Muscle of leg (tissue), 11 donors: Measurements from ENCODE around the gene WDFY3. TPM values are rescaled to one million over a fixed set of nuclear protein-coding genes. Genes with fewer than 3 reads are reported as not detected.

Source experiments
- DNase-seq: peaks from one replicate; pipeline ENCODE4 v3.0.0; 2013
- H3K27ac ChIP-seq: one replicate; pipeline ENCODE4 v1.5.1; 2013; ENCODE audit warnings: mild to moderate bottlenecking, low read length, control low read depth
- H3K27me3 ChIP-seq: one replicate; pipeline ENCODE4 v1.6.1; 2013; ENCODE audit warnings: low read length; ENCODE audit not compliant: control insufficient read depth, insufficient read depth
- H3K36me3 ChIP-seq: one replicate; pipeline ENCODE4 v1.6.1; 2013; ENCODE audit warnings: low read length; ENCODE audit not compliant: control insufficient read depth, insufficient read depth
- H3K4me1 ChIP-seq: one replicate; pipeline ENCODE4 v1.6.1; 2013; ENCODE audit warnings: low read length; ENCODE audit not compliant: control insufficient read depth, insufficient read depth
- H3K4me3 ChIP-seq: one replicate; pipeline ENCODE4 v1.5.1; 2013; ENCODE audit warnings: low read length, control low read depth
- H3K9me3 ChIP-seq: replicated peaks from 2 replicates; pipeline ENCODE4 v1.6.1; 2013; ENCODE audit warnings: low read depth, low read length; ENCODE audit not compliant: control insufficient read depth
- WGBS: methylation state at CpG from one replicate; pipeline ENCODE4 v1.1.5; 2013; ENCODE audit warnings: missing lambda C conversion rate; ENCODE audit not compliant: insufficient coverage; 5-methylcytosine and 5-hydroxymethylcytosine counted together
- polyA plus RNA-seq, 8 donors: library from polyadenylated mRNA; unstranded; fragments of 120-200 nt; gene quantifications; one replicate each; pipeline versions ENCODE4 v1.2.1 to v1.2.3, GENCODE V29; 2013; ENCODE audit warnings: inconsistent platforms in 1 of 8, low replicate concordance in 1 of 8; ENCODE audit not compliant: insufficient read length in 8 of 8, insufficient read depth in 1 of 8
- total RNA-seq: library from RNA; stranded (reverse); fragments of 120-200 nt; gene quantifications from one replicate; pipeline ENCODE4 v1.2.4, GENCODE V29; 2013

WDFY3 gene
- total and polyA plus RNA-seq, 9 donors: 11.8 to 40.6 (median 20.3) TPM

DNA sequence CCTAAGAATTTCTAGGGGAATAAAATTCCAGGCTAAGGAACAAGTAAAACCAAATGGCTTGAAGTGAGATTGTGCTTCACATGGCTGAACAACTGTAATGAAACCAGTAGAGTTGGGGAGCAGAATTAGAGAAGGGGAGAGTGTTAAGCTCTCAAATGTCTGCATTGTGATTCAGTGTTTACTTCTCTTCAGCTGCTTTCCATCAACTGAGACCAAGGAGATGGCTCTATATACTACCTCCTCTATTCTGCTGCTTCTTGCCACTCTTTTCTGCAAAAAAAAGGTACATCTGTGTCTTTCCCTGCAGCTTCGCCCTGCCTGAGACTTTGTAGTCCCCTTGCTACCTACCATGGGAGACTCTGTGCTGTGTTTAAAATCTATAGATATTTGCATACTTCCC, 73.5 kb downstream of the WDFY3 start:
- Histone ChIP-seq H3K4me3 (no peak overlapping the region), H3K27ac (no peak overlapping the region), H3K4me1 (no peaks in the 10 kb centered on the region), H3K9me3 (no peaks in the 10 kb centered on the region), H3K27me3 (no peaks in the 10 kb centered on the region), H3K36me3 (no peaks in the 10 kb centered on the region)
- DNase-seq: no peak
- WGBS: no CpG with 5 or more reads among the region's 1 CpG

DNA sequence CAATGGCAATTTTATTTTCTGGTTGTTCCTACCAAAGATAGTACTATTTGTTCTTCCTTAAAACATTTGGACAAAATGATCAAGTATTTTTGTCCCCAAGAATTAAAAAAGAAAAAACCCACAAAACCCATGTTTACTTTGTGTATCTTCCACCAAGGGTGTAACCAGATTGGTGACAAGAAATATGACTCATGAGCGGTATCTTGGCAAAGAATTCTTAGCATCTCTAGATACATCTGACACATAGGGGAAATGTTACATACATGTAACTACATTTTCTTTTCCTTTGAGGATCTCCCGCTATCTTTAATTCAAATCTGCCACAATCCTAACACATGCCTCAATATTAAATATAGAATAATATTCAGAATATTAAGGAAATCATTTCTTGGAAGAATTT, 78.7 kb downstream of the WDFY3 start:
- no CpG with 5 or more reads among the region's 2 CpGs for WGBS
- Histone ChIP-seq H3K4me1 (no peaks in the 10 kb centered on the region), H3K27ac (no peak overlapping the region)

DNA sequence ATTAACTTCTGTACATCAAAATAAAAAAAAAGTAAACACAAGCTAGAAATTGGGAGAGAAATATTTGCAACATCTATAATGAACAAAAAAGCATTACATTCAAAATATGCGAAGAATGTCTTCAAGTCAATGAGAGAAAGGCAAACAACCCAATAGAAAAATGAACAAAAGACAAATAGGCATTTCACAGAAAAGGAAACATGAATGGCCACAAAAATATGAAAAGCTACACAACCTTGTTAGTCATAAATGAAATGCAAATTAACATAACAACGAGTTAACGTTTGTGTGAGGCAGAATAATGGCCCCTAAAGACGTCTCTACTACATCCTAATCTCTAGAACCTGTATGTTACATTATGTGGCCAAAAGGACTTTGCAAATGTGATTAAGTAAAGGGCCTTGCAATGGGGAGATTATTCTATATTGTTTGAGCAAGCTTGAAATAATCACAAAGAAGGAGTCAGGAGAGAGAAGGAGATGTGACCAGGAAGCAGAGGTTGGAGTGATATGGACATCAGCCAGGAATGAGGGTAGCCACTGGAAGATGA, 86.8 kb downstream of the WDFY3 start:
- Histone ChIP-seq H3K4me3 (no peak overlapping the region), H3K27ac (no peak overlapping the region), H3K4me1 (no peaks in the 10 kb centered on the region), H3K9me3 (no peaks in the 10 kb centered on the region), H3K27me3 (no peaks in the 10 kb centered on the region), H3K36me3 (no peaks in the 10 kb centered on the region)
- no peak for DNase-seq
- no CpG with 5 or more reads among the region's 4 CpGs for WGBS

More for the DNA sequence above, 78.7 kb downstream of the WDFY3 start:
- Histone ChIP-seq H3K36me3 (no peaks in the 10 kb centered on the region), H3K9me3 (no peaks in the 10 kb centered on the region), H3K4me3 (no peak overlapping the region), H3K27me3 (no peaks in the 10 kb centered on the region)
- no peak for DNase-seq

DNA sequence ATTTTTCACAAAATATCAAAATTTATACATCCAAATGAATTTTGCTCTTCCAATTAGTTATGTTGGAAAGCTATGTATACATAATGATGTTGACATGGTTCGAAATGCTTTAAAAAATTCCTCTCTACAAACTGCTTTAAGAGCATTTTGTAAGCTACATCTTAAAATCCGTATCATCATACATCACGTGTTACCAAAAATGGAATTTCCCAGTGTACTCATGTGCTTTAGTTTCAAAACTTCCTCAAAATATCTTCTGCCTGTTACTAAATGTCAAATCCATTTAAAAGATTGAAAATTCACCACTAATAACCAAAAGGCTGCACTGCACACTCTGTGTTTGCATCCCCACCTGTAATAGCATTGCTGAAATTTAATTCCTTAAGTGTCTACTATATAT, 87.9 kb downstream of the WDFY3 start:
- WGBS: 85% methylated on average over 2 of the region's 3 CpGs
- peak; percentile 36 for DNase-seq
- Histone ChIP-seq H3K9me3 (no peaks in the 10 kb centered on the region), H3K36me3 (no peaks in the 10 kb centered on the region), H3K4me3 (no peak overlapping the region), H3K4me1 (no peaks in the 10 kb centered on the region), H3K27me3 (no peaks in the 10 kb centered on the region), H3K27ac (no peak overlapping the region)

DNA sequence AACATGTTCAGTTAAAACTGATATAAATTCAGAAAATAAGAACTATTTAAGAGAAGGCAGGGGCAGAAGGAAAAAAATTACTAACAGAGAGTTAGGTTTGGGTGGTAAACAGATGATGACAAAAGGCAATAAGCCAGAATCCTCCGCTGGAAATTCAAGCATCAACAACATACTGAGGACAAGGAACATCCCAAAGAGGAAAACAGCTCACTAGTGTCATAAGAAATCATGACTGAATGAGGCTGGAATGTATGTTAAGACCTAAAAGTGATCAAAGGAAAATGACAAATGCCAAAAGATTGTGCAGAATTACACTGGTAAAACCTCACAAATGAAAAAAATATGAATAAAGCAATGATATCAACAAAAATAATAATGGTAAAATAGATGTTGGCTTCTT, 88.4 kb downstream of the WDFY3 start:
- DNase-seq: no peak
- no peaks in the 10 kb centered on the region for H3K27me3 ChIP-seq
- no peaks in the 10 kb centered on the region for H3K36me3 ChIP-seq
- WGBS: no CpG with 5 or more reads among the region's 1 CpG
- H3K9me3 ChIP-seq: no peaks in the 10 kb centered on the region
- no peak overlapping the region for H3K27ac ChIP-seq
- H3K4me1 ChIP-seq: no peaks in the 10 kb centered on the region
- H3K4me3 ChIP-seq: no peak overlapping the region

DNA sequence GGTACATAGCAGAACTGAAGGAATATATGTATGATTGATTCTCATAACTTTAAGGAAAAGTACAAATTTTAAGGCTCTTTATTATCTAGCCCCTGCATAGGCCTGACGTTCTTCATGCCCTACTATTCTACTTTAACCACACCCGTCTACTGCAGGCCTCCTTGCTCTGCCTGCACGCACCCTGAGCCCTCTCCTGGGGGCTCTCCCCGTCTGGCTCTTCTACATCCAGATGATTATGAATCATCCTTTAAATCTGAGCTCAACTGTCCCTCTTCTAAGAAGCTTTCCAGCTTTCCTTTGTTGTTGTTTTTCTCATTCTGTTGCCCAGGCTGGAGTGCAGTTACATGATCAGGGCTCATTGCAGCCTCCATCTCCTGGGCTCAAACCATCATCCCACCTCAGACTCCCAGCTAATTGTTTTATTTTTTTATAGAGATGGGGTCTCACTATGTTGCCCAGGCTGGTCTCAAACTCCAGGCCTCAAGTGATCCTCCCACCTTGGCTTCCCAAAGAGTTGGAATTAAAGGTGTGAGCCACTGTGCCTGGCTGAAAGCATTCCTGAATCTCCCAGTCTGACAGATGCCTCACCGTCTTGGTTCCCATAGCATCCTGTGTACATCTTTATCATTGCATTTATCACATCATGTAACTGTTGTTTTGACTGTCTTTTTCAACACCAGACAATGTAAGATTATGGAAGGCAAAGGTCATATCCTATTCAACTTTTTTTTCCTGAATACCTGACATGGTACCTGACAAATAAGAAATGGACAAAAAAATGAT, 89.2 kb downstream of the WDFY3 start:
- 74% methylated on average over 3 of the region's 5 CpGs for WGBS
- Histone ChIP-seq H3K36me3 (no peaks in the 10 kb centered on the region), H3K27ac (no peak overlapping the region), H3K9me3 (no peaks in the 10 kb centered on the region), H3K27me3 (no peaks in the 10 kb centered on the region), H3K4me1 (no peaks in the 10 kb centered on the region), H3K4me3 (no peak overlapping the region)
- peak; percentile 6 for DNase-seq

DNA sequence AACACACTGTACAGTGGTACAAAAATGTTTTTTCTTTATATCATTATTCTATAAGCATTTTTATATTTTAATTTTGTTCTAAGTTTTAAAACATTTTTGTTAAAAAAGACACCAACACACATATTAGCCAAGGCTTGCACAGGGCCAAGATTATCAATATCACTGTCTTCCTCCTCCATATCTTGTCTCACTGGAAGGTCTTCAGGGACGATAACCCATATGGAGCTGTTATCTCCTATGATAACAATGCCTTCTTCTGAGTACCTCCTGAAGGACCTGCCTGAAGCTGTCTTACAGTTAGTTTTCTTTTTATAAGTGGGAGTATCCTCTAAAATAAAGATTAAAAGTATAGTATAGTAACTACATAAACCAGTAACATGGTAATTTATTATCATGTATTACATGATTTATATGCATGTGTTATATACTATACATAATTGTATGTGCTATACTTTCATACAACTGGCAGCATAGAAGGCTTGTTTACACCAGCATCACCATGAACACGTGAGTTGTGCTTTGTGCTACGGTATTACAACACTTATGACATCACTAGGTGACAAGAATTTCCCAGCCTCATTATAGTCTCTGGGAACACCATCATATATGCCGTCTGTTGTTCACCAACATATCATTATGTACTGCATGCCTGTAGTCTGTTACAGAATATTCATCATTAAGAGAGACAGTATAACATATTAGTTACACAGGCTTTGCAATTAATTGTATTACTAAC, 90.7 kb downstream of the WDFY3 start:
- WGBS: no CpG with 5 or more reads among the region's 4 CpGs
- Histone ChIP-seq H3K27ac (no peak overlapping the region), H3K36me3 (no peaks in the 10 kb centered on the region), H3K9me3 (no peaks in the 10 kb centered on the region), H3K4me3 (no peak overlapping the region), H3K4me1 (no peaks in the 10 kb centered on the region), H3K27me3 (no peaks in the 10 kb centered on the region)
- DNase-seq: no peak

DNA sequence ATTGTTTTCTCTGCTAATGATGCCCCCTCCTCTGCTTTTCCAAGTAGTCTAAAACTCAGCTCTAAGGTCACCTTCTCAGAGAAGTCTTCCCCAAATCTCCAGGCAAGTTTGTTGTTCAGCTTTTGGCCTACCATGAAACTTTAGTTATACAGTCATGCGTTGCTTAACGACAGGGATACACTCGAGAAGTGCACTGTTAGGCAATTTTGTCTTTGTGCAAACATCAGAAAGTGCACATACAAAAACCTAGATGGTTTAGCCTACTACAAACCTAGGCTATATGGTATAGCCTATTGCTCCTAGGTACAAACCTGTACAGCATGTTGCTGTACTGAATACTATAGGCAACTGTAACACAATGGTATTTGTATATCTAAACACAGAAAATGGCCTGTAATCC, 91.9 kb downstream of the WDFY3 start:
- Histone ChIP-seq H3K9me3 (no peaks in the 10 kb centered on the region), H3K4me1 (no peaks in the 10 kb centered on the region), H3K27ac (no peak overlapping the region), H3K4me3 (no peak overlapping the region), H3K27me3 (no peaks in the 10 kb centered on the region), H3K36me3 (peaks cover 2% of the 10 kb centered on the region)
- WGBS: 100% methylated on average over 1 of the region's 3 CpGs
- DNase-seq: no peak

DNA sequence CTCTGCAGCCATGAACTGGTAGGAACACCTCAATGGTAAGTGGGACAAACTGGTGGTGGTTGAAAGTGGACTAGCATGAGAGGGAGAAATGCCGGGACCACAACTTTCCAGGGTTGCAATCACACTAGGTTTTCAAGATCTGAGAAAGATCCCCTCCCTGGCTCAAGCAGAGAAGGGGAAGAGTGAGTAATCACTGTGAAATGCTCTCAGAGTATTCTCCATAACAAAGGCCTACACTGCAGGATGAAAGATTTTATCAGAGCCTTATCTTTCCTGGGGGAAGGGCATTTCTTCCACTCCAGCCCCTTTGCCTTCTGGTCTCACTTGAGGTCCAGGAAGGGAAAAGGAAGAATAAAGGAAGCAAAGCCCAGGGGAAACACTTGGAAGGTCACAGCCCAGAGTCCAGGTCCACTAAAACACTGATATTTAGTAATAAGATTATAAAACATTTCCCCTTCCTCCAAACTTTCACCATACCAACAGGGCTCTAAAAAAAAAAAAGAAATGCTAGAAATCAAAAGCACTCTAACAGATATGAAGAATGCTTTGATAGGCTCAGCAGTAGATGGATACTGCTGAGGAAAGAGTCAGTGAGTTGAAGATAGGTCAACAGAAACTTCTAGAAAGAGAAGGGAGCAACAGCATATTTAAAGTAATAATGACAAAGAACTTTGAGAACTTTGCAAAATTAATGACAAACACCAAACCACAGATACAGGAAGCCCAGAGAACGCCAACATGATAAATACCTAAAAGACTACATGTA, 95.9 kb downstream of the WDFY3 start:
- no peak for DNase-seq
- Histone ChIP-seq H3K36me3 (peaks cover 2% of the 10 kb centered on the region), H3K27ac (no peak overlapping the region), H3K9me3 (no peaks in the 10 kb centered on the region), H3K27me3 (no peaks in the 10 kb centered on the region), H3K4me3 (no peak overlapping the region), H3K4me1 (no peaks in the 10 kb centered on the region)
- WGBS: no CpG with 5 or more reads among the region's 2 CpGs

DNA sequence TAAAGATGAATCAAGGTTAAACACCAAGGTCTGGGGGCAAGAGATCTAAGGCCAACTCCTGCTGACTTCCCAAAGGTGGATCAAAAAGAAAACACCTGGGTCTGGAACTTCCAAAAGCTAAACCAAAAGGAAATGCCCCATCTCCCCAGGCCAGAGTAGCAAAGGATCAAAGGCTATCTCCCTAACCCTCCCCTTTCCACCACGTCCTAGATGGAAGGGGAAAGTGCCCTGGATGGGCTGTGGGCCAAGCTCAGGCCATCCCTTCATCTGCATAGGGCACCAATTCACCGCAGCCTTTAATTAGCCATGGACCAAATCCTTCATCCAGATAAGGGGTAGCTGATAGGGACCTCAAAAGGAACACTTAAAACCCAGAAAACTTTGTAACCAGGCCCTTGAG, 100.2 kb downstream of the WDFY3 start:
- Histone ChIP-seq H3K4me1 (no peaks in the 10 kb centered on the region), H3K9me3 (no peaks in the 10 kb centered on the region), H3K27ac (no peak overlapping the region), H3K4me3 (no peak overlapping the region), H3K36me3 (peaks cover 2% of the 10 kb centered on the region), H3K27me3 (no peaks in the 10 kb centered on the region)
- DNase-seq: no peak
- no CpG with 5 or more reads among the region's 2 CpGs for WGBS
